ENCODE results near the gene TMEM272.
"Not testable (repeated sequence)": the region's sequence is repeated elsewhere in the genome, so short reads cannot be mapped to it uniquely, and the experiment has no call there.

TMEM272 gene

GRCh38 chr13:51824712-51825111, 20.3 kb downstream of the TMEM272 start:
- not testable (repeated sequence) for DNase-seq (ENCODE audit: low read depth)

GRCh38 chr13:51823863-51824262, 21.1 kb downstream of the TMEM272 start:
- no peak for DNase-seq (ENCODE audit: low read depth)

GRCh38 chr13:51823359-51823758, 21.6 kb downstream of the TMEM272 start:
- no peak for DNase-seq (ENCODE audit: low read depth)

- no peak for DNase-seq (ENCODE audit: low read depth)
Observed at GRCh38 chr13:51822106-51822815, 22.7 kb downstream of the TMEM272 start.

- no peak for DNase-seq (ENCODE audit: low read depth)
Observed at GRCh38 chr13:51821606-51822005, 23.4 kb downstream of the TMEM272 start.

- DNase-seq (ENCODE audit: low read depth), result no peak
Observed at GRCh38 chr13:51820016-51820597, 24.9 kb downstream of the TMEM272 start.

- no peak for DNase-seq (ENCODE audit: low read depth)
Observed at GRCh38 chr13:51819544-51819943, 25.4 kb downstream of the TMEM272 start.

GRCh38 chr13:51818781-51819511, 26.0 kb downstream of the TMEM272 start:
- no peak for DNase-seq (ENCODE audit: low read depth)

GRCh38 chr13:51818276-51818675, 26.7 kb downstream of the TMEM272 start:
- DNase-seq (ENCODE audit: low read depth), result no peak

- DNase-seq (ENCODE audit: low read depth), result no peak
Observed at GRCh38 chr13:51817717-51818116, 27.3 kb downstream of the TMEM272 start.

GRCh38 chr13:51816604-51817249, 28.2 kb downstream of the TMEM272 start:
- DNase-seq (ENCODE audit: low read depth), result no peak

- DNase-seq (ENCODE audit: low read depth), result no peak
Observed at GRCh38 chr13:51815848-51816247, 29.1 kb downstream of the TMEM272 start.

- DNase-seq (ENCODE audit: low read depth), result peak; percentile 53
Observed at GRCh38 chr13:51814825-51815650, 29.9 kb downstream of the TMEM272 start.

- DNase-seq (ENCODE audit: low read depth), result no peak
Observed at GRCh38 chr13:51814071-51814470, 30.9 kb downstream of the TMEM272 start.

GRCh38 chr13:51811920-51812451, 33.0 kb downstream of the TMEM272 start:
- no peak for DNase-seq (ENCODE audit: low read depth)

GRCh38 chr13:51811046-51811445, 33.9 kb downstream of the TMEM272 start:
- DNase-seq (ENCODE audit: low read depth), result no peak

GRCh38 chr13:51808811-51809210, 36.2 kb downstream of the TMEM272 start:
- DNase-seq (ENCODE audit: low read depth), result no peak

- no peak for DNase-seq (ENCODE audit: low read depth)
Observed at GRCh38 chr13:51807041-51807440, 37.9 kb downstream of the TMEM272 start.

GRCh38 chr13:51806566-51806965, 38.4 kb downstream of the TMEM272 start:
- no peak for DNase-seq (ENCODE audit: low read depth)

- DNase-seq (ENCODE audit: low read depth), result no peak
Observed at GRCh38 chr13:51805925-51806324, 39.1 kb downstream of the TMEM272 start.

GRCh38 chr13:51805313-51805712, 39.7 kb downstream of the TMEM272 start:
- DNase-seq (ENCODE audit: low read depth), result no peak
